ENCODE measurements around the gene PPP1R16B.

DNA sequence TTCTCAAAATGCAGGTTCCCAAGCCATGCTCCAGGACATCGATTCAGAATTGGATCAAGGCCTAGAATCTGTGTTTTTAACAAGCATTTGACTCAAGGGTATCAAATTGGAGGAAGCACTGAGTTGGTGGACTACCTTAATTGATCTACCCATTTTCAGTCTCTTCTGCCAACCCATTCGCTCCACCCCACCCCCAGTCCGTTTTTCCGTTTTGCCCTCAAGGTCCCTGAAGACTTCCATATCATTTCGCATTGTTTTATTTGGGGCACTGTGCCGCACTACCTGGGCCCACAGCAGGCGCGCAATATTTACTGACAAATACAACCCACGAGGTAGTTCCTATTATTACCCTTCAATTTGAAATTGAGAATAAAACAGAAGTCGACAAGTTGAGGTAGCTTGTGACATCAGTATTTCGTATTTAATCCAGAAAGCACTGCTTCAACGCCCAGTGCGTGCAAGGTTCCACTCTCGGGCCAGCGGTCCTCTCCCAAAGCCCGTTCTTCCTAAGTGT is 156.1 kb downstream of the PPP1R16B start:
- TF ChIP-seq, protein P1, sequence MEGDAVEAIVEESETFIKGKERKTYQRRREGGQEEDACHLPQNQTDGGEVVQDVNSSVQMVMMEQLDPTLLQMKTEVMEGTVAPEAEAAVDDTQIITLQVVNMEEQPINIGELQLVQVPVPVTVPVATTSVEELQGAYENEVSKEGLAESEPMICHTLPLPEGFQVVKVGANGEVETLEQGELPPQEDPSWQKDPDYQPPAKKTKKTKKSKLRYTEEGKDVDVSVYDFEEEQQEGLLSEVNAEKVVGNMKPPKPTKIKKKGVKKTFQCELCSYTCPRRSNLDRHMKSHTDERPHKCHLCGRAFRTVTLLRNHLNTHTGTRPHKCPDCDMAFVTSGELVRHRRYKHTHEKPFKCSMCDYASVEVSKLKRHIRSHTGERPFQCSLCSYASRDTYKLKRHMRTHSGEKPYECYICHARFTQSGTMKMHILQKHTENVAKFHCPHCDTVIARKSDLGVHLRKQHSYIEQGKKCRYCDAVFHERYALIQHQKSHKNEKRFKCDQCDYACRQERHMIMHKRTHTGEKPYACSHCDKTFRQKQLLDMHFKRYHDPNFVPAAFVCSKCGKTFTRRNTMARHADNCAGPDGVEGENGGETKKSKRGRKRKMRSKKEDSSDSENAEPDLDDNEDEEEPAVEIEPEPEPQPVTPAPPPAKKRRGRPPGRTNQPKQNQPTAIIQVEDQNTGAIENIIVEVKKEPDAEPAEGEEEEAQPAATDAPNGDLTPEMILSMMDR (IDR thresholded peaks at IDR 0.05) = no peak
- TF ChIP-seq POLR2A (IDR thresholded peaks at IDR 0.05) (no peak), POLR2AphosphoS5 (IDR thresholded peaks at IDR 0.05) (no peak)

Data from prostate gland (tissue), 2 donors.